IMR-90 (cell line): ENCODE measurements around the gene ZNF77. TPM values are rescaled to one million over a fixed set of nuclear protein-coding genes. Genes with fewer than 3 reads are reported as not detected.
"Not testable (repeated sequence)": the region's sequence is repeated elsewhere in the genome, so short reads cannot be mapped to it uniquely, and the experiment has no call there.

Experiments used
- ATAC-seq: fragments of 200-7000 bp; cut with Tn5 transposase; 2 replicates; pipeline ENCODE4 v1.9.1; 2020; ENCODE audit warnings: low read depth, mild to moderate bottlenecking, moderate library complexity
- BruUV-seq: library from RNA; stranded (reverse); fragments of 400-500 nt; replicated peaks from 2 replicates; lab custom pipeline; 2021; lab: Mats Ljungman, UMichigan
- CTCF ChIA-PET: fragments of 300-600 bp; formaldehyde crosslinking; extraction: SDS; loops from one replicate; lab custom pipeline; 2021; ENCODE audit warnings: antibody characterized with exemption; lab: Yijun Ruan, JAX
- POLR2A ChIA-PET: fragments of 300-600 bp; sonication (Branson Sonifier 250); formaldehyde crosslinking; loops from one replicate; lab custom pipeline; 2022; ENCODE audit warnings: antibody characterized with exemption; ENCODE audit not compliant: unreplicated experiment; lab: Charles Lee
- DNase-seq: peaks from one replicate; pipeline ENCODE4 v3.0.0; 2013
- H2AFZ ChIP-seq: replicated peaks from 2 replicates; pipeline ENCODE3; 2013; ENCODE audit warnings: low read length, mild to moderate bottlenecking; ENCODE audit not compliant: poor library complexity
- H2AK5ac ChIP-seq: 2 replicates; pipeline ENCODE4 v1.6.1; 2013; ENCODE audit warnings: low read depth, low read length, inconsistent platforms
- H2AK9ac ChIP-seq: replicated peaks from 2 replicates; pipeline ENCODE3; 2013; ENCODE audit warnings: mild to moderate bottlenecking, low read depth, low read length, moderate library complexity; ENCODE audit not compliant: poor library complexity
- H2BK120ac ChIP-seq: 2 replicates; pipeline ENCODE4 v1.6.1; 2013; ENCODE audit warnings: low read depth, low read length, inconsistent platforms
- H2BK15ac ChIP-seq: 3 replicates; pipeline ENCODE4 v1.6.1; 2013; ENCODE audit warnings: low read depth, low read length, inconsistent platforms
- H2BK20ac ChIP-seq: 2 replicates; pipeline ENCODE4 v1.6.1; 2013; ENCODE audit warnings: low read depth, mild to moderate bottlenecking, inconsistent platforms, low read length, moderate library complexity
- H2BK5ac ChIP-seq: 2 replicates; pipeline ENCODE4 v1.6.1; 2013; ENCODE audit warnings: mild to moderate bottlenecking, low read depth, low read length, inconsistent platforms; ENCODE audit not compliant: poor library complexity, severe bottlenecking
- H3K14ac ChIP-seq: replicated peaks from 2 replicates; pipeline ENCODE4 v1.6.1; 2013; ENCODE audit warnings: low read depth, low read length, inconsistent platforms
- H3K18ac ChIP-seq: 2 replicates; pipeline ENCODE4 v1.6.1; 2013; ENCODE audit warnings: low read depth, low read length, control low read depth
- H3K23ac ChIP-seq: 2 replicates; pipeline ENCODE4 v1.6.1; 2013; ENCODE audit warnings: low read depth, low read length, inconsistent platforms
- H3K27ac ChIP-seq: 2 replicates; pipeline ENCODE4 v1.5.1; 2013; ENCODE audit warnings: mild to moderate bottlenecking, control low read depth, low read length; ENCODE audit not compliant: insufficient read depth
- H3K27me3 ChIP-seq: 2 replicates; pipeline ENCODE4 v1.6.1; 2013; ENCODE audit warnings: low read length; ENCODE audit not compliant: control insufficient read depth, insufficient read depth
- H3K36me3 ChIP-seq: 2 replicates; pipeline ENCODE4 v1.6.1; 2013; ENCODE audit warnings: low read length, mixed read lengths; ENCODE audit not compliant: control insufficient read depth, insufficient read depth
- H3K4ac ChIP-seq: 2 replicates; pipeline ENCODE4 v1.6.1; 2013; ENCODE audit warnings: low read depth, low read length, inconsistent platforms
- H3K4me1 ChIP-seq: 2 replicates; pipeline ENCODE4 v1.6.1; 2013; ENCODE audit warnings: low read length, mixed read lengths; ENCODE audit not compliant: control insufficient read depth, insufficient read depth
- H3K4me2 ChIP-seq: 2 replicates; pipeline ENCODE4 v1.6.1; 2013; ENCODE audit warnings: low read depth, mild to moderate bottlenecking, control low read depth, low read length, moderate library complexity
- H3K4me3 ChIP-seq: 2 replicates; pipeline ENCODE4 v1.5.1; 2013; ENCODE audit warnings: low read depth, mild to moderate bottlenecking, control low read depth, low read length, moderate library complexity; ENCODE audit not compliant: insufficient read depth
- H3K56ac ChIP-seq: 2 replicates; pipeline ENCODE4 v1.6.1; 2013; ENCODE audit warnings: low read length, inconsistent platforms; ENCODE audit not compliant: insufficient read depth; ENCODE audit errors: extremely low read depth
- H3K79me1 ChIP-seq, 2 experiments: 2 replicates each; pipeline ENCODE4 v1.6.1; 2013; ENCODE audit warnings: low read length in 2 of 2, inconsistent platforms in 1 of 2, low read depth in 1 of 2
- H3K9ac ChIP-seq: 2 replicates; pipeline ENCODE4 v1.6.1; 2013; ENCODE audit warnings: low read depth, low read length, control low read depth
- H3K9me1 ChIP-seq: 2 replicates; pipeline ENCODE4 v1.6.1; 2013; ENCODE audit warnings: low read length, inconsistent platforms; ENCODE audit not compliant: insufficient read depth
- H3K9me3 ChIP-seq: 2 replicates; pipeline ENCODE4 v1.6.1; 2013; ENCODE audit warnings: low read length; ENCODE audit not compliant: control insufficient read depth, insufficient read depth
- H4K20me1 ChIP-seq: 2 replicates; pipeline ENCODE4 v1.6.1; 2013; ENCODE audit warnings: low read length, inconsistent platforms; ENCODE audit not compliant: insufficient read depth
- H4K5ac ChIP-seq: 2 replicates; pipeline ENCODE4 v1.6.1; 2013; ENCODE audit warnings: mild to moderate bottlenecking, low read depth, low read length, control low read depth
- H4K8ac ChIP-seq, 2 experiments: 2 replicates each; pipeline ENCODE4 v1.6.1; 2013; ENCODE audit warnings: low read depth in 2 of 2, low read length in 2 of 2, control low read depth in 1 of 2, inconsistent platforms in 1 of 2
- H4K91ac ChIP-seq: 2 replicates; pipeline ENCODE4 v1.6.1; 2013; ENCODE audit warnings: low read depth, low read length, inconsistent platforms; ENCODE audit not compliant: insufficient read depth
- WGBS, 2 experiments: methylation state at CpG; one replicate each; pipeline versions ENCODE4 v1.1.5 to v1.1.7; 2013; ENCODE audit warnings: missing lambda C conversion rate in 2 of 2; ENCODE audit not compliant: insufficient read length in 1 of 2; ENCODE audit errors: extremely low coverage in 2 of 2; 5-methylcytosine and 5-hydroxymethylcytosine counted together
- dilution Hi-C: fragments of 300-500 bp; cut with HindIII; formaldehyde crosslinking; loops from one replicate; pipeline ENCODE4 v1.14.3; 2018; ENCODE audit warnings: low sequenced_read_pairs; ENCODE audit not compliant: unreplicated experiment
- in situ Hi-C: fragments of 300-500 bp; cut with MboI; formaldehyde crosslinking; loops from 3 replicates; pipeline ENCODE4 v1.14.3; 2019; ENCODE audit warnings: low sequenced_read_pairs, inconsistent platforms, mixed read lengths
- intact Hi-C: fragments of 100-400 bp; cut with micrococcal nuclease; formaldehyde crosslinking; loops from 2 replicates; pipeline ENCODE4 v1.10.0; 2022
- polyA plus RNA-seq, 3 experiments: library from polyadenylated mRNA; depleted of rRNA; stranded (reverse); fragments of >200 nt; gene quantifications; 2 replicates each; pipeline ENCODE4 v1.2.3, GENCODE V29; 2012; ENCODE audit warnings: low replicate concordance in 1 of 3
- total RNA-seq: library from RNA; depleted of rRNA; stranded (reverse); fragments of >200 nt; gene quantifications from 2 replicates; pipeline ENCODE4 v1.2.3, GENCODE V29; 2012

Gene ZNF77
- total and polyA plus RNA-seq, 2 of the 4 experiments (the other 2 are of a cell fraction) = 3.6 to 6.5 TPM

GRCh38 chr19:2992333-2992732 is 47.6 kb upstream of the ZNF77 start:
- H3K4me3 ChIP-seq, in situ Hi-C loops, H3K56ac ChIP-seq, H2AK9ac ChIP-seq, H4K20me1 ChIP-seq, H3K23ac ChIP-seq, POLR2A ChIA-PET, DNase-seq, H3K9ac ChIP-seq, H2BK20ac ChIP-seq, H3K27ac ChIP-seq, H2BK120ac ChIP-seq, BruUV-seq, H3K9me1 ChIP-seq, ATAC-seq, H4K91ac ChIP-seq, H2BK15ac ChIP-seq, H3K79me1 ChIP-seq, dilution Hi-C loops, H3K4me1 ChIP-seq, H3K14ac ChIP-seq, H3K18ac ChIP-seq, H2AFZ ChIP-seq, H3K36me3 ChIP-seq, H4K8ac ChIP-seq, intact Hi-C loops, H2BK5ac ChIP-seq, H4K5ac ChIP-seq, H3K9me3 ChIP-seq, H3K4me2 ChIP-seq, H2AK5ac ChIP-seq, H3K4ac ChIP-seq: not testable (repeated sequence)
- CTCF ChIA-PET = interaction anchor here (1.0 kb wide), 1 partner anchor 30 kb away, joined by 3 read pairs; no protein-coding TSS in a partner anchor
- 87% methylated on average over 8 of the region's 11 CpGs; no CpG with 5 or more reads in 1 of the 2 experiments for WGBS, 2 experiments
- peaks cover 13% of the 10 kb centered on the region; the same call in 1 of the 2 replicates for H3K27me3 ChIP-seq
